Thyroid gland (tissue), 4 donors: ENCODE data around the gene CHGA. TPM values are rescaled to one million over a fixed set of nuclear protein-coding genes. Genes with fewer than 3 reads are reported as not detected.

Experiments used
- DNase-seq, 2 donors: peaks; one replicate each; pipeline ENCODE4 v3.0.0-alpha.2; 2019
- H3K27ac ChIP-seq, 3 donors: fragments of 200-600 bp; sonication (generic); 1 replicate in 2 of 3; 2 replicates in 1 of 3; pipeline ENCODE4 v1.5.1; 2016 to 2019; ENCODE audit warnings: mild to moderate bottlenecking in 1 of 3, moderate library complexity in 1 of 3
- H3K27me3 ChIP-seq: fragments of 200-600 bp; sonication (generic); one replicate; pipeline ENCODE4 v1.5.1; 2019
- H3K36me3 ChIP-seq, 2 donors: fragments of 200-600 bp; sonication (generic); one replicate each; pipeline ENCODE4 v1.5.1; 2016 to 2019
- H3K4me1 ChIP-seq, 2 donors: fragments of 200-600 bp; sonication (generic); one replicate each; pipeline ENCODE4 v1.5.1; 2017 to 2019
- H3K4me3 ChIP-seq, 3 donors: fragments of 200-600 bp; sonication (generic); replicated peaks in 1 of 3; 1 replicate in 2 of 3; 2 replicates in 1 of 3; pipeline ENCODE4 v1.5.1; 2016; ENCODE audit warnings: mild to moderate bottlenecking in 1 of 3
- H3K9me3 ChIP-seq: fragments of 200-600 bp; sonication (generic); one replicate; pipeline ENCODE4 v1.5.1; 2017
- CTCF ChIP-seq, 6 experiments: fragments of 200-600 bp in 3 of 6; fragments of 450-650 bp in 3 of 6; sonication (generic) in 3 of 6; IDR thresholded peaks; one replicate each; pipeline ENCODE4 v1.5.1; 2016 to 2019; ENCODE audit warnings: antibody characterized with exemption in 6 of 6, mild to moderate bottlenecking in 2 of 6, inconsistent platforms in 1 of 6, moderate library complexity in 1 of 6
- POLR2A ChIP-seq, 2 donors: fragments of 450-650 bp; IDR thresholded peaks; one replicate each; pipeline ENCODE4 v1.6.1; 2017; ENCODE audit warnings: antibody characterized with exemption in 2 of 2, mild to moderate bottlenecking in 2 of 2, moderate library complexity in 1 of 2
- WGBS, 2 donors: methylation state at CpG; one replicate each; pipeline ENCODE4 v1.1.5; 2017; 5-methylcytosine and 5-hydroxymethylcytosine counted together
- intact Hi-C: fragments of 100-400 bp; cut with DNase I; formaldehyde crosslinking; loops from one replicate; pipeline ENCODE4 v1.15.1; 2023
- total RNA-seq, 4 donors: library from RNA; depleted of rRNA; stranded (reverse); fragments of >200 nt; gene quantifications; one replicate each; pipeline ENCODE4 v1.2.3, GENCODE V29; 2016

CHGA gene
- total RNA-seq, 4 donors from 2014 or later: 0.54 to 9.6 (median 1.5) TPM

- Histone ChIP-seq H3K27me3 (no peaks in the 10 kb centered on the region), H3K9me3 (no peaks in the 10 kb centered on the region), H3K36me3 (no peaks in the 10 kb centered on the region), H3K4me1 (no peaks in the 10 kb centered on the region), H3K27ac (no peak overlapping the region), H3K4me3 (no peak overlapping the region)
- intact Hi-C loops: no loop called here
- no peak for DNase-seq
- TF ChIP-seq CTCF (IDR thresholded peaks at IDR 0.05) (peak in 2 of 6 experiments; percentile 9 to 29), POLR2A (IDR thresholded peaks at IDR 0.05) (no peak)
- 19 to 37% methylated on average over 11 to 12 of the region's 12 CpGs for WGBS, 2 donors
Observed at GRCh38 chr14:92880851-92881250, 42.1 kb upstream of the CHGA start.

GRCh38 chr14:92883066-92883465 lies 39.9 kb upstream of the CHGA start:
- no peak for DNase-seq
- Histone ChIP-seq H3K27me3 (no peaks in the 10 kb centered on the region), H3K4me3 (no peak overlapping the region), H3K9me3 (no peaks in the 10 kb centered on the region), H3K27ac (no peak overlapping the region), H3K36me3 (no peaks in the 10 kb centered on the region), H3K4me1 (no peaks in the 10 kb centered on the region)
- intact Hi-C loops: no loop called here
- WGBS, 2 donors: 93 to 94% methylated on average over 5 of the region's 5 CpGs
- TF ChIP-seq CTCF (IDR thresholded peaks at IDR 0.05) (no peak), POLR2A (IDR thresholded peaks at IDR 0.05) (no peak)

GRCh38 chr14:92884410-92884809 lies 38.5 kb upstream of the CHGA start:
- TF ChIP-seq POLR2A (IDR thresholded peaks at IDR 0.05) (no peak), CTCF (IDR thresholded peaks at IDR 0.05) (no peak)
- H3K36me3 ChIP-seq: no peaks in the 10 kb centered on the region
- H3K27ac ChIP-seq: no peak overlapping the region
- H3K4me1 ChIP-seq: no peaks in the 10 kb centered on the region
- H3K9me3 ChIP-seq: no peaks in the 10 kb centered on the region
- no peaks in the 10 kb centered on the region for H3K27me3 ChIP-seq
- 69 to 71% methylated on average over 3 of the region's 3 CpGs for WGBS, 2 donors
- no peak overlapping the region for H3K4me3 ChIP-seq
- intact Hi-C loops: no loop called here
- DNase-seq: no peak

- intact Hi-C loops: no loop called here
- H3K4me3 ChIP-seq: no peak overlapping the region
- no peaks in the 10 kb centered on the region for H3K36me3 ChIP-seq
- 77 to 80% methylated on average over 8 of the region's 8 CpGs for WGBS, 2 donors
- DNase-seq: no peak
- no peaks in the 10 kb centered on the region for H3K9me3 ChIP-seq
- no peak for TF ChIP-seq CTCF (IDR thresholded peaks at IDR 0.05)
- H3K4me1 ChIP-seq: no peaks in the 10 kb centered on the region
- no peaks in the 10 kb centered on the region for H3K27me3 ChIP-seq
- H3K27ac ChIP-seq: no peak overlapping the region
Observed at GRCh38 chr14:92885279-92886061, 37.5 kb upstream of the CHGA start.

- Histone ChIP-seq H3K27ac (no peak overlapping the region), H3K9me3 (no peaks in the 10 kb centered on the region), H3K4me1 (no peaks in the 10 kb centered on the region), H3K27me3 (no peaks in the 10 kb centered on the region), H3K4me3 (no peak overlapping the region), H3K36me3 (no peaks in the 10 kb centered on the region)
- 32 to 35% methylated on average over 11 of the region's 11 CpGs for WGBS, 2 donors
- TF ChIP-seq POLR2A (IDR thresholded peaks at IDR 0.05) (no peak), CTCF (IDR thresholded peaks at IDR 0.05) (no peak)
- intact Hi-C loops: no loop called here
- DNase-seq: no peak
Observed at GRCh38 chr14:92886337-92886736, 36.6 kb upstream of the CHGA start.
